ENCODE measurements around the gene UBXN4. TPM values are rescaled to one million over a fixed set of nuclear protein-coding genes. Genes with fewer than 3 reads are reported as not detected.

Gene UBXN4
- total RNA-seq, 4 donors from 2014 or later, result 54.2 to 101 (median 61.3) TPM

DNA sequence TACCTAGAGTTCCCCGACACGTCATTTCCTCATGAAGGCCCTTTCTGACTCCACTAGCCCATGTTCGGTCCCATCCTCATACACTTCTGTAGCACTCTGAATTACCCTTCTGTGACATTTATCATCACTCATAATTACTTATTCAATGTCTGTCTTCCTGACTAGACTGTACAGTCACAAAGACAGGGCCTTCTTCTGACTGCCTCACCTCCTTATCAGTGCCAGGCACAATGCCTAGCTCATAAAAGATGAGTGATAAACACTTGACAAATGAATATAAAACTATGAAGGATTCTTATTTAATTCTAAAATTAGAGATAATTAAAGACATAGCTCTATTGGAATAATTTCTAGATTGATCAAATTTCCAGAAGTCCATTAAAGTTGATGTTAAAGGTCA, 1.4 kb upstream of the UBXN4 start:
- Histone ChIP-seq H3K9me3 (no peaks in the 10 kb centered on the region), H3K4me1 (peaks cover 7 to 23% (median 18%) of the 10 kb centered on the region in 4 donors), H3K27me3 (no peaks in the 10 kb centered on the region), H3K36me3 (no peaks in the 10 kb centered on the region), H3K4me3 (no peak overlapping the region), H3K27ac (no peak overlapping the region)
- intact Hi-C loops (cut with DNase I; ENCODE audit: low total_unique reads), result loop anchor here (10.0 kb wide), 1 partner anchor 215 kb away; no protein-coding TSS in a partner anchor
- in situ Hi-C loops (cut with MboI; ENCODE audit: low pct_ligation_motif_present in 1 of 4, low pct_unique_long_range_greater_than_20kb in 1 of 4, low sequenced_read_pairs in 3 of 4), result loop anchor here in 1 of 4 donors (10.0 kb wide), 1 partner anchor 205 kb away; the partner anchor contains the start of genes R3HDM1 and ZRANB3
- WGBS, 2 donors (ENCODE audit: low coverage in 1 of 2), result 98 to 100% methylated on average over 3 of the region's 3 CpGs
- no peak for DNase-seq
- TF ChIP-seq POLR2A (IDR thresholded peaks at IDR 0.05) (no peak), POLR2AphosphoS5 (IDR thresholded peaks at IDR 0.05) (no peak), EP300 (IDR thresholded peaks at IDR 0.05; ENCODE audit: low read depth) (no peak)
- TF ChIP-seq, protein P1, sequence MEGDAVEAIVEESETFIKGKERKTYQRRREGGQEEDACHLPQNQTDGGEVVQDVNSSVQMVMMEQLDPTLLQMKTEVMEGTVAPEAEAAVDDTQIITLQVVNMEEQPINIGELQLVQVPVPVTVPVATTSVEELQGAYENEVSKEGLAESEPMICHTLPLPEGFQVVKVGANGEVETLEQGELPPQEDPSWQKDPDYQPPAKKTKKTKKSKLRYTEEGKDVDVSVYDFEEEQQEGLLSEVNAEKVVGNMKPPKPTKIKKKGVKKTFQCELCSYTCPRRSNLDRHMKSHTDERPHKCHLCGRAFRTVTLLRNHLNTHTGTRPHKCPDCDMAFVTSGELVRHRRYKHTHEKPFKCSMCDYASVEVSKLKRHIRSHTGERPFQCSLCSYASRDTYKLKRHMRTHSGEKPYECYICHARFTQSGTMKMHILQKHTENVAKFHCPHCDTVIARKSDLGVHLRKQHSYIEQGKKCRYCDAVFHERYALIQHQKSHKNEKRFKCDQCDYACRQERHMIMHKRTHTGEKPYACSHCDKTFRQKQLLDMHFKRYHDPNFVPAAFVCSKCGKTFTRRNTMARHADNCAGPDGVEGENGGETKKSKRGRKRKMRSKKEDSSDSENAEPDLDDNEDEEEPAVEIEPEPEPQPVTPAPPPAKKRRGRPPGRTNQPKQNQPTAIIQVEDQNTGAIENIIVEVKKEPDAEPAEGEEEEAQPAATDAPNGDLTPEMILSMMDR (IDR thresholded peaks at IDR 0.05), result no peak

- Histone ChIP-seq H3K36me3 (no peaks in the 10 kb centered on the region), H3K4me3 (no peak overlapping the region), H3K4me1 (peaks cover 7 to 26% (median 18%) of the 10 kb centered on the region in 4 donors), H3K27ac (peak overlapping the region; percentile 96 to 100 (median 99)), H3K9me3 (no peaks in the 10 kb centered on the region), H3K27me3 (no peaks in the 10 kb centered on the region)
- DNase-seq, result no peak
- TF ChIP-seq POLR2A (IDR thresholded peaks at IDR 0.05) (no peak), EP300 (IDR thresholded peaks at IDR 0.05; ENCODE audit: low read depth) (no peak)
- TF ChIP-seq, protein P1 (IDR thresholded peaks at IDR 0.05), result no peak
- 84 to 85% methylated on average over 10 to 11 of the region's 11 CpGs for WGBS, 2 donors (ENCODE audit: low coverage in 1 of 2)
- in situ Hi-C loops (cut with MboI; ENCODE audit: low pct_ligation_motif_present in 1 of 4, low pct_unique_long_range_greater_than_20kb in 1 of 4, low sequenced_read_pairs in 3 of 4) (loop anchor here in 1 of 4 donors (10.0 kb wide), 1 partner anchor 206 kb away; the partner anchor contains the start of genes R3HDM1 and ZRANB3), intact Hi-C loops (cut with DNase I; ENCODE audit: low total_unique reads) (loop anchor here (10.0 kb wide), 1 partner anchor 216 kb away; no protein-coding TSS in a partner anchor)
These were observed 636 bp upstream of the UBXN4 start for GRCh38 chr2:135741043-135741394.

DNA sequence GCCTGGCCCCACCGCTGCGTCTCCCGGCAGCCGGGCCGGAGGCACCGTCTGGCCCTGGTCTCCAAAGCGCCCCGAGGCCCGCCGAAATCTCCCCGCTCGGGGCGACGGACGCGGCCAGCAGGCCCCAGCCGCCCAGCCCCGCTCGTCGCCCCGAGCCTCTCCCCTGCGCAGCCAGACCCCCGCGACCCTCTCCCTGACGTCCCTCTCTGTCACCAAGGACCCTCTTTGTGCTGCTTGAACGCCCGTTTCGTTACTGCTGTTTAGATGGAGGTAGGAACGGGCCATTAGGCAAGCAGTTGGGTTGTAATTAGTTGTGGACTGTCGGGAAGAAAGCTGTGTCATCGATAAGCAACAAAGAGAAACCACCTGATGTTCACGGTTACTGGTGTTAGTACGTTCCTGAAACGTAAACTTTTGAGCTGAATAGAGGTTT, 686 bp downstream of the UBXN4 start:
- peak overlapping the region; percentile 73 to 98 (median 87) for H3K4me3 ChIP-seq
- DNase-seq, result peak; percentile 36
- no peaks in the 10 kb centered on the region for H3K9me3 ChIP-seq
- H3K36me3 ChIP-seq, result peaks cover 0 to under 1% (median 0%) of the 10 kb centered on the region in 4 donors
- in situ Hi-C loops (cut with MboI; ENCODE audit: low pct_ligation_motif_present in 1 of 4, low pct_unique_long_range_greater_than_20kb in 1 of 4, low sequenced_read_pairs in 3 of 4) (loop anchor here in 1 of 4 donors (10.0 kb wide), 1 partner anchor 208 kb away; the partner anchor contains the start of genes R3HDM1 and ZRANB3), intact Hi-C loops (cut with DNase I; ENCODE audit: low total_unique reads) (loop anchor here (10.0 kb wide), 1 partner anchor 218 kb away; no protein-coding TSS in a partner anchor)
- H3K27ac ChIP-seq, result peak overlapping the region; percentile 96 to 100 (median 99)
- H3K4me1 ChIP-seq, result peaks cover 7 to 26% (median 18%) of the 10 kb centered on the region in 4 donors
- WGBS, 2 donors (ENCODE audit: low coverage in 1 of 2), result 0% methylated on average over 5 to 11 of the region's 34 CpGs
- TF ChIP-seq EP300 (IDR thresholded peaks at IDR 0.05; ENCODE audit: low read depth) (no peak), POLR2A (IDR thresholded peaks at IDR 0.05) (peak; percentile 56), POLR2AphosphoS5 (IDR thresholded peaks at IDR 0.05) (peak; percentile 52 to 82 (median 80))
- TF ChIP-seq, protein P1 (IDR thresholded peaks at IDR 0.05), result no peak
- no peaks in the 10 kb centered on the region for H3K27me3 ChIP-seq

DNA sequence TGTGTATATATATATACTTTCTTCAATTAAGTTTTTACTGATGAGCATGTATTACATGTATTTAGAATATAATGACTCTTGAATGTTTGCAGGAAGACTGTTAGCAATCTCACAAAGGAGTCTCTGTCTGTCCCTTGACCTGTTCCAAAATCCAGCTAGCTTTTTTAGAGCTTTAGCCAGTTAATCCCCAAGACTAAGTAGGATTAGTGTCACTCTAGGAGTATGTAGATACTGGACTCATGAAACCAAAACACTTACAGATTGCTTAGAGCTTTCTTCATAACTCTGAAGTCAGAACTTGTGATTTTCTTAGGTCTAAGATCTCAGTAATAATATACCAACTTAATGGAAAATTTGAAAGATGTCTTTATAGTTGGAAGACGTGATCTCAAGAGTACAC, 2.2 kb downstream of the UBXN4 start:
- peak overlapping the region in 1 of 4 donors; percentile 98 for H3K4me3 ChIP-seq
- H3K36me3 ChIP-seq, result peaks cover 0 to 15% (median 6%) of the 10 kb centered on the region in 4 donors
- H3K27me3 ChIP-seq, result no peaks in the 10 kb centered on the region
- H3K27ac ChIP-seq, result peak overlapping the region in 3 of 4 donors; percentile 96 to 100 (median 98)
- H3K4me1 ChIP-seq, result peaks cover 7 to 26% (median 18%) of the 10 kb centered on the region in 4 donors
- no peak for DNase-seq
- in situ Hi-C loops (cut with MboI; ENCODE audit: low pct_ligation_motif_present in 1 of 4, low pct_unique_long_range_greater_than_20kb in 1 of 4, low sequenced_read_pairs in 3 of 4) (loop anchor here in 1 of 4 donors (10.0 kb wide), 1 partner anchor 209 kb away; the partner anchor contains the start of genes R3HDM1 and ZRANB3), intact Hi-C loops (cut with DNase I; ENCODE audit: low total_unique reads) (loop anchor here (10.0 kb wide), 1 partner anchor 219 kb away; no protein-coding TSS in a partner anchor)
- H3K9me3 ChIP-seq, result no peaks in the 10 kb centered on the region
- 65 to 82% methylated on average over 1 of the region's 1 CpG for WGBS, 2 donors (ENCODE audit: low coverage in 1 of 2)
- TF ChIP-seq POLR2A (IDR thresholded peaks at IDR 0.05) (no peak), POLR2AphosphoS5 (IDR thresholded peaks at IDR 0.05) (no peak), EP300 (IDR thresholded peaks at IDR 0.05; ENCODE audit: low read depth) (no peak)
- TF ChIP-seq, protein P1 (IDR thresholded peaks at IDR 0.05), result no peak
